GM12872 (cell line): ENCODE measurements around the gene GPC6.

Source experiments
- TF ChIP-seq, protein P1 (sequence below): IDR thresholded peaks from 3 replicates; pipeline ENCODE4 v1.5.1; 2011; ENCODE audit warnings: low read depth, mild to moderate bottlenecking, low read length, moderate library complexity; ENCODE audit not compliant: insufficient read depth

GPC6 gene

DNA sequence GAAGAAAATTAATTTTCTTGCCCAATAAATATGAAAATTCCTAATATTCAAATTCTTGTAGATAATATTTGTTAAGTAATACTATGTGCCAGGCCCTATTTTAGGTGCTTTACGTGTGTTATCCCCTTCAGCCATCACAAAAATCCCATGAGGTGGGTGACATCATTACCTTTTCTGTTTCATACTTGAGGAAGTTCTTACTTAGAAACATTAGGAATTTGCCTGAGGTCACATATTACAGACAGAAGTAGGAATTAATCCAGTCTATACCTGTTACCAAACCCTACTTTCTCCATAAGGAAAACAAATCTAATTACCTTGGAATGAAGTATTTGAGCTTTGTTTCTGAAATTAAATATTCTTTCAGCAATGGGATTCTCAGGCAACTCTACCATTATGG, 336.1 kb downstream of the GPC6 start:
- TF ChIP-seq, protein P1, sequence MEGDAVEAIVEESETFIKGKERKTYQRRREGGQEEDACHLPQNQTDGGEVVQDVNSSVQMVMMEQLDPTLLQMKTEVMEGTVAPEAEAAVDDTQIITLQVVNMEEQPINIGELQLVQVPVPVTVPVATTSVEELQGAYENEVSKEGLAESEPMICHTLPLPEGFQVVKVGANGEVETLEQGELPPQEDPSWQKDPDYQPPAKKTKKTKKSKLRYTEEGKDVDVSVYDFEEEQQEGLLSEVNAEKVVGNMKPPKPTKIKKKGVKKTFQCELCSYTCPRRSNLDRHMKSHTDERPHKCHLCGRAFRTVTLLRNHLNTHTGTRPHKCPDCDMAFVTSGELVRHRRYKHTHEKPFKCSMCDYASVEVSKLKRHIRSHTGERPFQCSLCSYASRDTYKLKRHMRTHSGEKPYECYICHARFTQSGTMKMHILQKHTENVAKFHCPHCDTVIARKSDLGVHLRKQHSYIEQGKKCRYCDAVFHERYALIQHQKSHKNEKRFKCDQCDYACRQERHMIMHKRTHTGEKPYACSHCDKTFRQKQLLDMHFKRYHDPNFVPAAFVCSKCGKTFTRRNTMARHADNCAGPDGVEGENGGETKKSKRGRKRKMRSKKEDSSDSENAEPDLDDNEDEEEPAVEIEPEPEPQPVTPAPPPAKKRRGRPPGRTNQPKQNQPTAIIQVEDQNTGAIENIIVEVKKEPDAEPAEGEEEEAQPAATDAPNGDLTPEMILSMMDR = no peak

DNA sequence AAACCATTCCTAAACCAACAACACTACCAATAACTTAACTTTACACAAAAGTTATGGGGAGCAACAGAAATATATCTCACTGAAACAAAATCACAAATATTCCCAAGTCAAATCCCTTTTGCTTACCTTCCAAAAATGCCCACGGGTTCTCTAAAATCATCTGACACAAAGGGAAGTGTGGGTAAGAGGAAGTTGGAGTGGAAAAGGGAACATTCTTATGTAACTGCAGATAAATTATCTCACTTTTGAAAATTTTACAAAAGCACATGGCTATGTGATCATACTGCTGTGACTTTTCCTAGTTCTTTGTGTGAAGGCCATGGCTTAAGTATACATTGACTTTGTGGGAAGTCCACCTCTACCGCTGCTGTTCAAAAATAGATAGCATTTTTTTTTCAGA, 350.5 kb downstream of the GPC6 start:
- TF ChIP-seq, protein P1 = no peak

DNA sequence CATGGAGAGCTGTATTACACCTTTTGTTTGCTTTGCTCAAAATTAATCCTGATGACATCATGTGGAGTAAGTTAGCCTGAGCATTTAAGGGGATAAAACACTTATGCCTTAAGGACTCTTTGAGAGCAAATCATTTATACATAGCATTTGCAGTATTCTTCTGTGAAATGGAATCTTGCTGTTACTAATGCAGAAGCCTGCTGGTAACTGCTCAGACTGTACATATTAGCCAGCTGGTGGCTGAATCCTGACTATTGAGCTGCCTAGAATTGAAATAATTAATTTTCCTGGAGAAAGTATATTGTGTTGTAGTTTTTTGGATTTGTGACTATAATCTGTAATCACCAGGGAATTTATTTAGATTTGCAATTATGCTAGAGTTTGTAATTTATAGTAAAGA, 363.2 kb downstream of the GPC6 start:
- TF ChIP-seq, protein P1 = no peak

DNA sequence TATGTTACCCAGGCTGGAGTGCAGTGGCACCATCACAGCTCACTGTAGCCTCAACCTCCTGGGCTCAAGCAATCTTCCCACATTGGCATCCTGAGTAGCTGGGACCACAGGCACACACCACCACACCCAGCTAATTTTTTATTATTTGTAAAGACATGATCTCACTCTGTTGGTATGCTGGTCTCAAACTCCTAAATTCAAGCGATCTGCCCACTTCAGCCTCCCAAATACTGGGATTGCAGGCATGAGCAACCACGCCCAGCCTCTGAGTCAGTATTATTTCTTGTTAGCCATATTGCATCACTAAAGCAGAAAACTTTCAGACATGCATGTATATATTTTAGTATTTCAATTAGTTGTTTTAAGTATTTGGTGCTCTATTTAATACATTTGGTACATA, 376.4 kb downstream of the GPC6 start:
- TF ChIP-seq, protein P1 = no peak

DNA sequence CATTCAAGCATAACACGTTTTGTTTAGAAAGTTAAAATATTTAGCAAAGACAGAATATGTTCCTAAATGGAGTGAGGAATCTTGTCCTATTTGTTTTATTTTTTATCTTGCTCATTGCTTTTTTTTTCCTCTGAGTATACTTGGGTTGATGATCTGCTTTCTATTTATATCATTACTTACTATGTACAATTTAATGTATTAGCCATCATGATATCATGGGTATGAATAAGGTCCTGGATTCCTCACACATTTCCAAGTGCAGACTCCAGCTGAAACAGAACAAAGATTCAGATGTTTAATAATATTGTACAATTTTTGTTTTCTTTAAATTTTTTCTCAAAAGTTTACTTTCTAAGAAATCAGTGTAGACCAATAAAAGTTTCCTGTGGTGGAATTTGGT, 388.2 kb downstream of the GPC6 start:
- TF ChIP-seq, protein P1 = no peak

DNA sequence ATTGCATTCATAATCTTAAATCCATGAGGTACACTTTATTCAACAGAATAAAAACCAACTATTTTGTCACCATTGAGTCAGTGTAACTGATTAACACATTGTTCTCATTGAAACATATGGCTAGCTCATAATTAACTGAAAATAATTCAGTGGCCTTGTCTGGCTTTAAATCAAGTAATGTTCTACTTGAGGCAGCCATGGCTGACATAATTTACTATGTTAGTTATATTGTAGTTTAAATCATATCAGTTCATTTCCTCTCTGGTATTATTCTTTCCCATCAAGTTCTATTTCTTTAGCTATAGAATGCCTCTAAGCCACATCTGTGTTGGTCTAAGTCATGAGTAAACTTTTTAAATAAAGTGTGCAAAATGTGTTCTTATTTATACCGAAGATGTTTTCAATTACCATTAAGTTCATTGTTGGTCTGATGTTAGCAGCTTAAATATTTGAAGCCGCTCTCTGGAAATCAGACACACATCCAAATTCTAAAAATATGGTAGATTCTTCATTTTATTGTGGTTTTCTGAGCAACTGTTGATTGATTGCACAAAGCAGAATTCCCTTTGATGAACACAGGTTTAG, 393.7 kb downstream of the GPC6 start:
- TF ChIP-seq, protein P1 = no peak

DNA sequence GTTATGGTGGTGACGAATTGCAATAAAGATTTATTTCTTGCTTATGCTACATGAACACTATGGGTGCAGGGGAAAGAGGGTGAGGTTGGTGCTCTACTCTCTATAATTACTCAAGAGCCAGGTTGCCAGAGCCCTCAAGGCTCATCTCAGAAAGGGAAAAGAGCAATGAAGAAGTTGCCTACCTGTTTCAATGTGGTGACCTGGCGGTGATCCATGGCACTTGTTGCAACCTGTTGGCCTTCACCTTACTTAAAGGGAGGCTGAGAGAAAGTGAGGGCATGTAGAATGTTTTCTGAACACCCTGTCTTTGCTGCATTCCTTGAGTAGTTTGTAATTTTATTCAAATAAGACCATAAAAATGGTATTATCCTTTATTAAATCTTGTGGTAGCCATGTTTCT, 394.4 kb downstream of the GPC6 start:
- TF ChIP-seq, protein P1 = no peak
